ENCODE data around the gene POLR2E.

Gene POLR2E

GRCh38 chr19:1041835-1042685 lies 53.1 kb downstream of the POLR2E start:
- DNase-seq: no peak

GRCh38 chr19:1041272-1041834 lies 53.8 kb downstream of the POLR2E start:
- DNase-seq: no peak

DNA sequence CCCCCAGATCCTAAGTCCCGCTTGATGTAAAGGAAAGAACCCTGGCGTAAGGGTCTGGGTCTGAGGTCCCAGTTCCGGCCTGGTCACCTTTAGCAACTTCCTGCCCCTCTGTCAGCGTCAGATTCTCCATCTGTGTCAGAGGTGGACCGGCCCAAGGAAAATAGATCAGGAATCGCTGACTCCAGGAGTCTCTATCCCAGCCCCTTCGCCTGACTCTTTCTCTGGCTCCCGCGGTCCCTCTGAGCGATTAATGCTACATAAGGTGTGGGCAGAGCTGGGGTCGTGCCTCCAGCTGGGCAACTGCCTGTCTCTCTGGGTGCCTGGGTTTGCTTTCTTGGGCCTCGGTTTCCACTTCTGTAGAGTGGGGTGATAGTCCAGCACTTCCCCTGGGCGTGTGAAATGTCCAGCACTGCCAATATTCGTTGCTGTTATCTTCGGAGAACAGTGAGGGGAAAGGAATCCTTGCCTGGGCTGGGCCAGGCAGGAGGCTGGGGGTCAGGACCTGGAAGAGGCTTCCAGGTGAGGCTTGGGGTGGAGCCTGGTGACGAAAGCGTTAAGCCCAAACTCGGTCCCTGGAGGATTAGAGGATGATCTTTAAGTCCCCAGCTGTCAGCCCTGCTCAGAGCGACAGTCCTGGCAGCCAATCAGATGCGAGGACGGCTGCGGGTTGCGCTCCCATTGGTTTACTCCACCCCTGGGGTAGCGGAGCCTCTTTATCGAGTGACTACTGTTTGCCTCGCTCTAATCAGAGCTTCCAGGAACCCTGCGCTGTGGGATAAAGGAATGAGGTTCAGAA lies 54.5 kb downstream of the POLR2E start:
- peak; percentile 90 for DNase-seq

DNA sequence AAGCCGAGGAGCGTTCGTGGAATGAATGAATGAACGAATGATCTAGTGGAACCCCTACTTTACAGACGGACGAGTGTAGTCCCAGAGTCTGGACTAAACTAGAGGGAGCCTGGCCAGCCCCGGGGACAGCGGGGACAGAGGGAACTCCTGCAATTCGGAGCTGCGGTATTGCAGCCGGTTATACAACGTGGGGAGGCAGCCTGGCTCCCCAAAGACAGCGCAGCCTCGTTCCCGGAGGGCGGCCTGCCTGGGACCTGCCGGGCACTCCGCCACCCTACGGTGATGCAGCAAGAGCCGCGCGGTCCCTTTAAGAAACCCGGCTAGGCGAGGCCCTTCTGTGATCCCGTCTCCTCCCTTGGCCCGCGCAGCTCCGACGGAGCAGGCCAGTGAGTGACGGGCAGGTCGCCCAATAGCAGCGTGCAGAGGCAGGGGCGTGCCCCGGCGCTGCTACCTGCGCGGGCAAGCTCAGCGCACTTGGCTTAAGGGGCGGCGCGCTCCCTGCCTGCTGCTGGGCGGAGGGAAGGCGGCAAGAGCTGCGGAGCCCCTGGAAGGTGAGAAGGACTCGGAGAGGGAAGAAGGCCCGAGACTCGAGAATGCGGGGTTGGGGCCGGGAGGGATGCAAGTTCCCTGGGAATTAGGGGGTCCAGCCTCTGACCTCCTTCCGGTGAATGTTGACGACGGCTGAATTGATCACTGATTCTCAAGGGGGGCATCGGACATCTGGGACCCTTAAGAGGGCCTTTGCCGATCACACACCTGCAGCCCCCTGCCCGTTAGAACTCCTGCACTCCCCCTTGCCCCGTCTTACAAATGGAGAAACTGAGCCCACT lies 55.3 kb downstream of the POLR2E start, which contains the start of gene ABCA7:
TSS of gene ABCA7 (plus strand) at position 462 of the 830 bp plus-strand sequence. CDS start 1,255 bp downstream, outside the sequence.
- DNase-seq: peak; percentile 95

DNA sequence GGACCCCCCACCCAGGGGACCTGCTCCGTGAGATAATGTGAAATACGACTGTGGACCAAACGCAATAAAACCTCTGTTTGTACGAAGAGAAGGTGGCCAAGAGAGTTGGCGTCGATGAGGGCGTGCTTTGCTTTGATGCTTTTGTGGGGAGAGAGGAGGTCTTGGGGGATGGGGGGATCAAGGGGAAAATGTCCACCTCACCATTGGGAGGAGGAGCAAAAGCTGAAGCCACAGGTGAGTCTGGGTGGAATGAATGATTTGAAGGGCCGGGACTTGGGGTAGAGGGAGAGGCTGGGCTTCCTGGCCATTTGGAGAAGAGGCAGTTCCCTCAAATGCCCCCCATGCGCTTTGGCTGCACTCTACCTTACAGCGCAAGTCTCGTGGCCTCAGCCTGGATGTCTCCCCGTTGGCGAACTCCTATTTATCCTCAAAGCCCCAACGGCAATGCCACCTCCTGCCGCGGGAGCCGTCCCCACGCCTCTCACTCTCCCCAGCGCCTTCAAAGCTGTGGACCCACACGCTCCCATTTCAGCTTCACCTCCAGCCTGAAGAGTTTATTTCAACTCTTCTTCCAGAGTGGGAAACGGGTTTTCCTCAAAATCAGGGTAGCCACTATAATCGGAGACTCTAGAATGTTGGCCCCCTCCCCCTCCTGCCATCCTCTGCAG lies 56.1 kb downstream of the POLR2E start:
- DNase-seq: no peak

GRCh38 chr19:1037621-1038064 lies 57.5 kb downstream of the POLR2E start:
- DNase-seq: no peak

Data from COR-L47 (cell line).